Activated T-helper 17 cell treated with anti-CD3 and anti-CD28 coated beads, Interleukin-2, amount 50 U/mL, for 72 hours (primary cell): Measurements from ENCODE around the gene TNPO3. TPM values are rescaled to one million over a fixed set of nuclear protein-coding genes. Genes with fewer than 3 reads are reported as not detected.
"Not testable (repeated sequence)": the region's sequence is repeated elsewhere in the genome, so short reads cannot be mapped to it uniquely, and the experiment has no call there.

Experiments
- ATAC-seq: fragments of 150-1000 bp; cut with Tn5 transposase; replicated peaks from 2 replicates; pipeline ENCODE4 v1.10.0; 2021; ENCODE audit warnings: mild to moderate bottlenecking, moderate library complexity
- H3K27ac Mint-ChIP-seq: one replicate; pipeline ENCODE4 v1.8.0; 2022; ENCODE audit warnings: mixed read lengths
- H3K27me3 Mint-ChIP-seq: one replicate; pipeline ENCODE4 v1.8.0; 2022; ENCODE audit warnings: mixed read lengths
- H3K36me3 Mint-ChIP-seq: one replicate; pipeline ENCODE4 v1.8.0; 2022; ENCODE audit warnings: low read depth, mild to moderate bottlenecking, mixed read lengths
- H3K4me1 Mint-ChIP-seq: one replicate; pipeline ENCODE4 v1.8.0; 2022; ENCODE audit warnings: mixed read lengths
- H3K4me3 Mint-ChIP-seq: one replicate; pipeline ENCODE4 v1.8.0; 2022; ENCODE audit warnings: mild to moderate bottlenecking, mixed read lengths
- H3K9me3 Mint-ChIP-seq: one replicate; pipeline ENCODE4 v1.8.0; 2022; ENCODE audit warnings: mixed read lengths
- total RNA-seq, 2 donors: library from RNA; stranded (reverse); gene quantifications; one replicate each; pipeline ENCODE4 v1.2.3, GENCODE V29; 2022

TNPO3 gene
- total RNA-seq, 2 donors from 2014 or later: 45.8 to 62.6 TPM

GRCh38 chr7:129078455-129078854 lies 23.5 kb upstream of the TNPO3 start:
- peaks cover 4% of the 10 kb centered on the region for H3K27me3 Mint-ChIP-seq
- H3K9me3 Mint-ChIP-seq: no peaks in the 10 kb centered on the region
- ATAC-seq: no peak
- H3K27ac Mint-ChIP-seq: no peak overlapping the region
- H3K4me3 Mint-ChIP-seq: no peak overlapping the region
- H3K36me3 Mint-ChIP-seq: no peaks in the 10 kb centered on the region
- H3K4me1 Mint-ChIP-seq: no peaks in the 10 kb centered on the region

- no peak overlapping the region for H3K27ac Mint-ChIP-seq
- no peaks in the 10 kb centered on the region for H3K36me3 Mint-ChIP-seq
- H3K4me3 Mint-ChIP-seq: no peak overlapping the region
- no peak for ATAC-seq
- H3K4me1 Mint-ChIP-seq: peaks cover 7% of the 10 kb centered on the region
- peaks cover 8% of the 10 kb centered on the region for H3K27me3 Mint-ChIP-seq
- no peaks in the 10 kb centered on the region for H3K9me3 Mint-ChIP-seq
These were observed 22.0 kb upstream of the TNPO3 start for GRCh38 chr7:129076886-129077285.

- peaks cover 7% of the 10 kb centered on the region for H3K4me1 Mint-ChIP-seq
- ATAC-seq: no peak
- H3K9me3 Mint-ChIP-seq: no peaks in the 10 kb centered on the region
- H3K27me3 Mint-ChIP-seq: peaks cover 8% of the 10 kb centered on the region
- H3K36me3 Mint-ChIP-seq: no peaks in the 10 kb centered on the region
- H3K27ac Mint-ChIP-seq: no peak overlapping the region
- no peak overlapping the region for H3K4me3 Mint-ChIP-seq
These were observed 20.1 kb upstream of the TNPO3 start for GRCh38 chr7:129074994-129075393.

- ATAC-seq: no peak
These were observed 19.5 kb upstream of the TNPO3 start for GRCh38 chr7:129074361-129074871.

GRCh38 chr7:129073738-129074137 lies 18.8 kb upstream of the TNPO3 start:
- Mint-ChIP-seq H3K36me3 (no peaks in the 10 kb centered on the region), H3K4me1 (peaks cover 7% of the 10 kb centered on the region), H3K27me3 (peaks cover 18% of the 10 kb centered on the region), H3K9me3 (no peaks in the 10 kb centered on the region), H3K27ac (no peak overlapping the region), H3K4me3 (no peak overlapping the region)
- no peak for ATAC-seq

More at GRCh38 chr7:129074361-129074871, 19.5 kb upstream of the TNPO3 start:
- Mint-ChIP-seq H3K4me3 (no peak overlapping the region), H3K4me1 (peaks cover 7% of the 10 kb centered on the region), H3K27me3 (peaks cover 14% of the 10 kb centered on the region), H3K9me3 (no peaks in the 10 kb centered on the region), H3K36me3 (no peaks in the 10 kb centered on the region), H3K27ac (no peak overlapping the region)

GRCh38 chr7:129073204-129073603 lies 18.3 kb upstream of the TNPO3 start:
- ATAC-seq: no peak
- peaks cover 18% of the 10 kb centered on the region for H3K27me3 Mint-ChIP-seq
- no peaks in the 10 kb centered on the region for H3K36me3 Mint-ChIP-seq
- H3K27ac Mint-ChIP-seq: no peak overlapping the region
- H3K4me1 Mint-ChIP-seq: peaks cover 7% of the 10 kb centered on the region
- H3K9me3 Mint-ChIP-seq: no peaks in the 10 kb centered on the region
- H3K4me3 Mint-ChIP-seq: no peak overlapping the region

- Mint-ChIP-seq H3K27ac (peak overlapping the region; percentile 10), H3K27me3 (peaks cover 18% of the 10 kb centered on the region), H3K4me1 (peaks cover 7% of the 10 kb centered on the region), H3K9me3 (no peaks in the 10 kb centered on the region), H3K36me3 (no peaks in the 10 kb centered on the region), H3K4me3 (no peak overlapping the region)
- ATAC-seq: peak; percentile 66
These were observed 17.6 kb upstream of the TNPO3 start for GRCh38 chr7:129072479-129073011.

GRCh38 chr7:129069021-129069420 lies 14.1 kb upstream of the TNPO3 start:
- Mint-ChIP-seq H3K4me3 (no peak overlapping the region), H3K27me3 (peaks cover 18% of the 10 kb centered on the region), H3K9me3 (no peaks in the 10 kb centered on the region), H3K36me3 (no peaks in the 10 kb centered on the region), H3K27ac (no peak overlapping the region), H3K4me1 (peaks cover 7% of the 10 kb centered on the region)
- no peak for ATAC-seq

GRCh38 chr7:129067943-129068548 lies 13.1 kb upstream of the TNPO3 start:
- Mint-ChIP-seq H3K36me3 (no peaks in the 10 kb centered on the region), H3K4me3 (no peak overlapping the region), H3K27me3 (peaks cover 18% of the 10 kb centered on the region), H3K4me1 (peaks cover 7% of the 10 kb centered on the region), H3K9me3 (no peaks in the 10 kb centered on the region), H3K27ac (no peak overlapping the region)
- ATAC-seq: no peak

GRCh38 chr7:129067132-129067561 lies 12.2 kb upstream of the TNPO3 start:
- not testable (repeated sequence) for H3K4me1 Mint-ChIP-seq, H3K4me3 Mint-ChIP-seq, ATAC-seq, H3K36me3 Mint-ChIP-seq, H3K27ac Mint-ChIP-seq, H3K9me3 Mint-ChIP-seq
- peaks cover 15% of the 10 kb centered on the region for H3K27me3 Mint-ChIP-seq

GRCh38 chr7:129066290-129067131 lies 11.6 kb upstream of the TNPO3 start:
- H3K4me1 Mint-ChIP-seq: no peaks in the 10 kb centered on the region
- H3K36me3 Mint-ChIP-seq: no peaks in the 10 kb centered on the region
- ATAC-seq: no peak
- no peak overlapping the region for H3K27ac Mint-ChIP-seq
- H3K9me3 Mint-ChIP-seq: no peaks in the 10 kb centered on the region
- peaks cover 14% of the 10 kb centered on the region for H3K27me3 Mint-ChIP-seq
- H3K4me3 Mint-ChIP-seq: no peak overlapping the region

GRCh38 chr7:129055861-129056464 lies 1.1 kb upstream of the TNPO3 start:
- Mint-ChIP-seq H3K27ac (peak overlapping the region; percentile 98), H3K4me3 (peak overlapping the region; percentile 99), H3K36me3 (peaks cover 25% of the 10 kb centered on the region), H3K4me1 (no peaks in the 10 kb centered on the region), H3K27me3 (peaks cover 5% of the 10 kb centered on the region), H3K9me3 (no peaks in the 10 kb centered on the region)
- no peak for ATAC-seq

- Mint-ChIP-seq H3K27me3 (peaks cover 5% of the 10 kb centered on the region), H3K4me3 (peak overlapping the region; percentile 99), H3K27ac (peak overlapping the region; percentile 98), H3K36me3 (peaks cover 31% of the 10 kb centered on the region), H3K4me1 (peaks cover 5% of the 10 kb centered on the region), H3K9me3 (no peaks in the 10 kb centered on the region)
- ATAC-seq: peak; percentile 24
These were observed 444 bp upstream of the TNPO3 start for GRCh38 chr7:129055294-129055816.

GRCh38 chr7:129053938-129054437 lies 923 bp downstream of the TNPO3 start:
- H3K4me1 Mint-ChIP-seq: peaks cover 15% of the 10 kb centered on the region
- no peaks in the 10 kb centered on the region for H3K9me3 Mint-ChIP-seq
- H3K4me3 Mint-ChIP-seq: peak overlapping the region; percentile 99
- H3K27me3 Mint-ChIP-seq: no peaks in the 10 kb centered on the region
- peaks cover 42% of the 10 kb centered on the region for H3K36me3 Mint-ChIP-seq
- H3K27ac Mint-ChIP-seq: peak overlapping the region; percentile 98
- ATAC-seq: peak; percentile 20
